Peyer's patch (tissue), 4 donors: ENCODE measurements around the gene SLC7A10. TPM values are rescaled to one million over a fixed set of nuclear protein-coding genes. Genes with fewer than 3 reads are reported as not detected.

ENCODE experiments used
- DNase-seq, 3 donors: peaks; one replicate each; pipeline ENCODE4 v3.0.0-alpha.2; 2017 to 2019
- H3K27ac ChIP-seq, 4 donors: fragments of 200-600 bp; sonication (generic); one replicate each; pipeline ENCODE4 v1.5.1; 2016 to 2019
- H3K27me3 ChIP-seq, 2 donors: fragments of 200-600 bp; sonication (generic); one replicate each; pipeline ENCODE4 v1.5.1; 2019
- H3K36me3 ChIP-seq, 3 donors: fragments of 200-600 bp; sonication (generic); one replicate each; pipeline ENCODE4 v1.5.1; 2016 to 2019
- H3K4me1 ChIP-seq, 4 donors: fragments of 200-600 bp; sonication (generic); one replicate each; pipeline ENCODE4 v1.5.1; 2016 to 2019
- H3K4me3 ChIP-seq, 4 donors: fragments of 200-600 bp; sonication (generic); 1 replicate in 3 of 4; 2 replicates in 1 of 4; pipeline ENCODE4 v1.5.1; 2016 to 2019; ENCODE audit warnings: mild to moderate bottlenecking in 1 of 4
- H3K9me3 ChIP-seq, 4 donors: fragments of 200-600 bp; sonication (generic); one replicate each; pipeline ENCODE4 v1.5.1; 2016 to 2019; ENCODE audit warnings: mild to moderate bottlenecking in 1 of 4
- POLR2A ChIP-seq, 2 donors: fragments of 450-650 bp; IDR thresholded peaks; one replicate each; pipeline ENCODE4 v1.5.1; 2017; ENCODE audit warnings: antibody characterized with exemption in 2 of 2, mild to moderate bottlenecking in 2 of 2, moderate library complexity in 2 of 2
- total RNA-seq, 4 donors: library from RNA; depleted of rRNA; stranded (reverse); fragments of >200 nt; gene quantifications; one replicate each; pipeline ENCODE4 v1.1.0, GENCODE V29; 2016
- TF ChIP-seq, protein P1 (sequence below), 6 experiments: fragments of 450-650 bp in 4 of 6; fragments of 200-600 bp in 2 of 6; sonication (generic) in 1 of 6; IDR thresholded peaks; one replicate each; pipeline ENCODE4 v1.5.1; 2017 to 2019; ENCODE audit warnings: antibody characterized with exemption in 6 of 6, mild to moderate bottlenecking in 3 of 6, moderate library complexity in 1 of 6

The SLC7A10 gene
- total RNA-seq, 4 donors from 2014 or later, result not detected

DNA sequence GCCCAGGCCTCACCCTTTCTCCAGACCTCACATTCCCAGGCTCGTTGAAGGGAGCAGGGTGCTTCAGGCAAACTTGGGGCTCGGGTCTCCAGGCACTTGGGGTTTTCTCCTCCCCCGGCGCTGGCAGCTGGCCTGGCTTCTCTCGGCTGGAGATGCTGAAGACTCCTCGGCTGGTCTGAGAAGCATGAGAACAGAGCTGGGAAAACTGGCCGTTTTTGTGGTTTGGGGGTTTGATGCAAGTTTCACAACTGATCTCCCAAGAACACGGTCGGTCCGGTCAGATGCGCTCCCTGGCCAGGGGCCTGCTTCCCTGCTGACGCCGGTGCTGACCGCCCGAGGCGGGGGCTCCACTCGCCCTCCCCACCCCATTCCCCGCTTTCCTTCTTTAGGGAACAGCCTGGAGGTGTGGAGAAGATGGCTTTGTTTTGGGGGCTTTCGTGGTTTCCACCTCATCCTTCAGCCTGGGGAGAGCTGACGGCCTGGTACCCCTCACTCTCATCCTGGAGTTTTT, 41.4 kb upstream of the SLC7A10 start:
- TF ChIP-seq, protein P1, sequence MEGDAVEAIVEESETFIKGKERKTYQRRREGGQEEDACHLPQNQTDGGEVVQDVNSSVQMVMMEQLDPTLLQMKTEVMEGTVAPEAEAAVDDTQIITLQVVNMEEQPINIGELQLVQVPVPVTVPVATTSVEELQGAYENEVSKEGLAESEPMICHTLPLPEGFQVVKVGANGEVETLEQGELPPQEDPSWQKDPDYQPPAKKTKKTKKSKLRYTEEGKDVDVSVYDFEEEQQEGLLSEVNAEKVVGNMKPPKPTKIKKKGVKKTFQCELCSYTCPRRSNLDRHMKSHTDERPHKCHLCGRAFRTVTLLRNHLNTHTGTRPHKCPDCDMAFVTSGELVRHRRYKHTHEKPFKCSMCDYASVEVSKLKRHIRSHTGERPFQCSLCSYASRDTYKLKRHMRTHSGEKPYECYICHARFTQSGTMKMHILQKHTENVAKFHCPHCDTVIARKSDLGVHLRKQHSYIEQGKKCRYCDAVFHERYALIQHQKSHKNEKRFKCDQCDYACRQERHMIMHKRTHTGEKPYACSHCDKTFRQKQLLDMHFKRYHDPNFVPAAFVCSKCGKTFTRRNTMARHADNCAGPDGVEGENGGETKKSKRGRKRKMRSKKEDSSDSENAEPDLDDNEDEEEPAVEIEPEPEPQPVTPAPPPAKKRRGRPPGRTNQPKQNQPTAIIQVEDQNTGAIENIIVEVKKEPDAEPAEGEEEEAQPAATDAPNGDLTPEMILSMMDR (IDR thresholded peaks at IDR 0.05), result no peak
- no peak for TF ChIP-seq POLR2A (IDR thresholded peaks at IDR 0.05)
- no peak overlapping the region for H3K4me3 ChIP-seq
- DNase-seq, result no peak

DNA sequence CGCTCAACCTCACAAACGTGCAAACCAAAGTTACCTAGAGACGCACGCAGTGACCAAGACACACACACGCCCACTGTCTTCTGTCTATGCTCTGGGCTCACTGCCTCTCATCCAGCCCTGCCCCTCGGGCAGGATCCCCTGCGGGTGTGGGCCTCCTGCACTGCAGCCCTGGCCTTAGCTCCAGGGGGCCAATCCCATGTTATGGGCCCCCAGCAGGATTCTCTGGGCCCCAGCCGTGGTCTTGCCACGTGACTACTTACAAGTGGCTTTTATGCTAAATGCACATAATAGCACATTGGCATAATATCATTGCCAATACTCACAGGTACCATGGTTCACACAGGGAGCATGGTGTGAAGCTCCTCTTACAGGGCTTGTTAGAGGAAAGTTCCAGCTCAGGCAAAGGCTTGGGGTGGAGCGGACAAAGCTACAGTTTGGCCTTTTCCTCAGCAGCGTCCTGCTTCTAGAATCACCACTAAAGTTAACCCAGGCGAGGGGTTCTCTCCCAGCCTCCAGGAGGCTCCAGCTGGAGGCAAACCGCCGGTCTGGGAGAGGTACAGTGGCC, 39.3 kb upstream of the SLC7A10 start:
- Histone ChIP-seq H3K36me3 (no peaks in the 10 kb centered on the region), H3K4me3 (no peak overlapping the region), H3K4me1 (no peaks in the 10 kb centered on the region), H3K9me3 (no peaks in the 10 kb centered on the region), H3K27ac (no peak overlapping the region), H3K27me3 (no peaks in the 10 kb centered on the region)
- no peak for DNase-seq
- TF ChIP-seq POLR2A (IDR thresholded peaks at IDR 0.05), result no peak
- TF ChIP-seq, protein P1 (IDR thresholded peaks at IDR 0.05), result no peak

More for the DNA sequence above, 41.4 kb upstream of the SLC7A10 start:
- Histone ChIP-seq H3K27ac (no peak overlapping the region), H3K27me3 (no peaks in the 10 kb centered on the region), H3K4me1 (no peaks in the 10 kb centered on the region), H3K9me3 (no peaks in the 10 kb centered on the region), H3K36me3 (no peaks in the 10 kb centered on the region)

DNA sequence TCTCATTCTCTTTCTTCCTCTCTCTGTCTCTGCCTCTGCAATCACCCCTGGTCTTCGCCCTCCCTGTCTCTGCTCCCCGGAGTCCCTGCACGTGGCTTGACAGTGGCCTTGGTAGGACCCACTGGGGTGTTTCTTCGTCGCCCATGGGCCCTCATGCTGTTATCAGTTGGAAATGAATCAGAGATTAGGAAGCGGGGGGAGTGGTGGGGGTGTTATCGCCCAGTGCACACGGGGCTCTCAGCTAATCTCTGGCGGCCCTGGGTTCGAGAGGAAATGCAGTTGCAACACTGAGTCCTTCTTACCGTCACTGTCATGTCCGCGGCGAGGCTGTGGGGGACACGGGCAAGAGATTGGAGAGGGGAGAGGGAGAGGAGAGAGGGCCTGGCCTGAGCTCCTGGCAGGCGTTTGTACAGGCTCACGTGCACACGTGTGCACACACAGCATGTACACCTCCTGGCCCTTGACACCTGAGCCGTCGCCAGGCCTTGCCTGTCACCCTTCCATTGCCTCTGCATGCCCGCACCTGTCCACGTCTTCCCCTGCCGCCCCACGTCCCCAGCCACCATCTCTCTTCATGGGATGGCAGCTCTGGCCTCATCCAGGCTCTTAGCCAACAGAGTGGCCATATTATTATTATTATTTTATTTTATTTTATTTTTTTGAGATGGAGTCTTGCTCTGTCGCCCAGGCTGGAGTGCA, 37.8 kb upstream of the SLC7A10 start:
- Histone ChIP-seq H3K36me3 (no peaks in the 10 kb centered on the region), H3K4me1 (no peaks in the 10 kb centered on the region), H3K4me3 (no peak overlapping the region), H3K27me3 (no peaks in the 10 kb centered on the region), H3K9me3 (no peaks in the 10 kb centered on the region), H3K27ac (no peak overlapping the region)
- TF ChIP-seq, protein P1 (IDR thresholded peaks at IDR 0.05), result no peak
- TF ChIP-seq POLR2A (IDR thresholded peaks at IDR 0.05), result no peak
- DNase-seq, result no peak

DNA sequence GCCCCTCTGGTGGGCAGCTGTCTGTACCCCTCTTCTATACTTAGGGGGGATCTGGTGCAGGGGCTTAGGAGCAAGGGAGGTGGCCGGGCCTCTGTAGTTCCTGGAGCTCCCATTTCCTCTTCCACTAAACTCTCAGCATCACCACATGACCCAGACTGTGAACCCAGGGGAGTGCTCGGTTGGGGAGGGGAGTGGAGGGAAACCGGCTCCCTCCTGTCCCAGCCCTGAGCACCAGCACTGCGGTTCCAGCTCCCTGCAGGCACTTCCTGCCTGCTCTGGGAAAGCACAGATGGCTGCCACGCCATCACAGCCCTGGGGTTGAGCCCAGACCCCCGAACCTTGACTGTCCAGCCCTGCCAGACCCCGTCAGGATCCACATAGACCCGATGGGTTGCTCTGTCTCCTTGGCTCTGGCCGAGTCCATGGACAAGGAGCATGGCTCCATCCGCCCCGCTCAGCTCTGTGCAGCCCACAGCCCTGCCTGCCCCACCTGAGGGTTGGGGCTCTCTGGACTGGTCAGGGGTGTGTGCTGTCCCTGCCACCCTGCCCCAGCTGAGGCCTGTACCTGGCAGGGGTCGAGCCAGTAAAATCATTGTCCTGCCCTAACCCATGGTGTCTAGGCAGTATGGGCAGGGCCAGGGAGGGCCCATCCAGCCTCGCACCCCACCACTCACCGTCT, 36.0 kb upstream of the SLC7A10 start:
- no peaks in the 10 kb centered on the region for H3K36me3 ChIP-seq
- H3K4me1 ChIP-seq, result no peaks in the 10 kb centered on the region
- no peak overlapping the region for H3K4me3 ChIP-seq
- no peak overlapping the region for H3K27ac ChIP-seq
- TF ChIP-seq, protein P1 (IDR thresholded peaks at IDR 0.05), result no peak
- no peak for TF ChIP-seq POLR2A (IDR thresholded peaks at IDR 0.05)
- H3K27me3 ChIP-seq, result no peaks in the 10 kb centered on the region
- H3K9me3 ChIP-seq, result no peaks in the 10 kb centered on the region
- no peak for DNase-seq

DNA sequence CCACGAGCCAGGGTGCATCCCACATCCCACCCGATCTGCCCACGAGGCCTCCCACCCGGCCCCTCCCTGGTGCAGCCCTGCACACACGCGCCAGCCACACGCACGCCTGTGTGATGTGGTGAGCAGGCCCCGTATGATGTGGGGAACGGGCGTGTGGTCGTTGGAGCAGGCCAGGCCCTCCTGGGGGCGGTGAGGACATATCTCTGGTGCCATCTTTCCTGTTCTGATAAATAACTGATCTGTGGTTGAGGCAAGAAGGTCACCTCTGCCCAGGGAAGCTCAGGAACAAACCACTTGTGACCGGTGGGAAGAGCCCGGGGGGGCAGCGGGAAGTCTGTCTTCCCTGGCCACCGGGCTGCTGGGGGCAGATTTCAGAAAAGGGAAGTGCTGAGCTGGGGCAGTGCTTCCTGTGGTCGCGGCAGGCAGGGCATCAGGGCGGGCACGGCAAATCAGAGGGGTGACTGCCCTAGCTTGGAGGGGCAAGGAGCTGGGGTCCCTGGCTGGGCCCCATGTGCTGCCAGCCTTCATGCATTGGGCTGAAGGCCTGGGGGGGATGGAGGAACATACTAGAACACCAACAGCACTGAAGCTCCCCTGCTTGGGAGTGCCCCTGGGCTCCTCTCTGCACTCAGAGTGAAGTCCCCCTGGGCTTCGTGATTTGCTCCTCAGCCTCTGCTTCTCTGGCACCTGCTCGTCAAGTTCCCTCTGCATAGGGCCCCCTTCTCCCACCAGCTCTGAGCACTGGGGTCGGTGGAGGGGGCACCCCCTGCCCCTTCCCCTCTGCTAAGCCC, 35.2 kb upstream of the SLC7A10 start:
- Histone ChIP-seq H3K27ac (no peak overlapping the region), H3K4me3 (no peak overlapping the region), H3K9me3 (no peaks in the 10 kb centered on the region), H3K4me1 (no peaks in the 10 kb centered on the region), H3K36me3 (no peaks in the 10 kb centered on the region), H3K27me3 (no peaks in the 10 kb centered on the region)
- no peak for DNase-seq
- TF ChIP-seq, protein P1 (IDR thresholded peaks at IDR 0.05), result no peak
- TF ChIP-seq POLR2A (IDR thresholded peaks at IDR 0.05), result no peak
